Camera-type eye (tissue), 1 donor: ENCODE measurements around the gene RNASE11. TPM values are rescaled to one million over a fixed set of nuclear protein-coding genes. Genes with fewer than 3 reads are reported as not detected.

Experiments used
- total RNA-seq: library from RNA; depleted of rRNA; stranded (reverse); fragments of >200 nt; gene quantifications from one replicate; pipeline ENCODE4 v1.2.3, GENCODE V29; 2014

RNASE11 gene
- total RNA-seq, result not detected

DNA sequence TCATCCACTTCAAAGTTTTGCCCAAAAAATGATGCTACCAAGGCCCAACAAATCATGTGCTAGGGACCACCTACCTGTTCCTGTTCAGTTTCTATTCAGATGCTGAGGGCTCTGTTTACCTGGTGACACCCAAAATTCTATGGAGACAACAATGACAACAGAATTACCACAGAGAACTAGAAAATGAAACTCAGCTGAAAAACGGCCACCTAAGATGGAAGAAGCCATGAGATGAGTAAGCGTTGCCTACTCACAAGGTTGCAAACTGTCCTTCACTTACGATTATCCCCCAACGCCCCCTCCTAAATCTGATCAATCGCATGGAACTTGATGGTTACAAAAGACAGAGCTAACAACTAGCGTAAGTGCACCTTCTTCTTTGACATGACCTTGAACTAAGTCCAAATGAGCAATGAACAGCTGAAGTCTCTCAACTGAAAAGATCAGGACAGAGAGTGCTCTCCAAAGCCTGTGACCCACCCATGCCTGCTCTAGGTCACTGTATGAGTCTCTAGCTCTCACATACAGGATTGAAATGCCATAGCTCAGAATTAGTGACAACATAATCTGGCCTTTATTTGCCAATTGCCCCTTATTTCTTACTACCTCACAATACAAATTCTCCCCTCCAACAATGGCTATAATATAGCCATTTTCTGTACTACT, at the start of gene RNASE11:
Gene RNASE11 (minus strand): TSS at position 513 of the 666 bp plus-strand sequence.

DNA sequence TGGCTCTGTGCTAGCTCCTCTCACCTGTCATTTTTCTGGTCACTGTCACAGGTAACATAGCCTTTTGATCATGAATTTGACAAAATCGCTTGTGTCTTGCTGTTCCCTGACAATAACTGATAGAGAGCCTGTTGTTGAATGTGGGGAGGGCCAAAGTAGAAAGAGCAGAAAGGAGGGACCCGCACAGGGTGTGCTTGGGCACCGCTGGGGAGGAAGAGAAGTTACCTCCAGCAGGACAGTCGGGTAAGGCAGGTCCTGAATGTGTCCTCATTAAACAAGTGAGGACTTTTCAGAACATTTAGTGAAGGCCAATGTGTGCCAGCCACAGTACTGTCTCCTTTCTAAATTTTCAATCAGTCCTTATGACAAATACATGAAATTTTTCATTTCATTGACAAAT, 3.4 kb upstream of the RNASE11 start, which contains the start of gene RNASE12:
Gene RNASE12 (minus strand): TSS at position 142 of the 400 bp plus-strand sequence. CDS start 653 bp downstream, outside the sequence.

DNA sequence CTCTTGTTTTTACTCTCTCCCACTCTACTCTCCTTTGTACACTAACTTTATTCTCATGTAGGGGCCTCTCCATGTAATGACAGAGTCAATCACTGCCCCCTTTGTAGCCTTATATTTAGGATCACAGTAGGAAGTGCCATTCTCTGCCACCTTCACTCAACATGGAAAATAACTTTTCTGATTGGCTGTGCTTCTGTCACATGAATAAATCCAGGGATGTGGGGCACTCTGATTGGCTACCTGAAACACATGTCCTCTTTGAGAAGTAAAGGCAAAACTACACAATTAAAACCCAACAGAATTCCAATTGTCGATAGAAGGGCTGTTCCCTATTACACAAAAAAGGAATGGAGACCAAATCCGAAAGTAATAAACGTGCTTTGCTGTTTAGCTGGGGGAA, 26.8 kb downstream of the RNASE11 start, which contains the start of gene RNASE9:
Gene RNASE9 (minus strand): TSS at position 87 of the 400 bp plus-strand sequence.

Other genes starting within 250 kb of the RNASE11 start
- 21.3 TPM for gene PARP2, start 244.4 kb downstream of the RNASE11 start, total RNA-seq
- gene TEP1, start 174.5 kb downstream of the RNASE11 start, total RNA-seq, result 13.4 TPM
- 0.99 TPM for gene KLHL33, start 151.8 kb downstream of the RNASE11 start, total RNA-seq
- 52.9 TPM for gene OSGEP, start 133.2 kb downstream of the RNASE11 start, total RNA-seq
- gene APEX1, start 132.8 kb downstream of the RNASE11 start, total RNA-seq, result 116 TPM
- 27.3 TPM for gene PIP4P1, start 126.6 kb downstream of the RNASE11 start, total RNA-seq
- 14.8 TPM for gene PNP, start 118.6 kb downstream of the RNASE11 start, total RNA-seq
- not detected for gene RNASE10, start 82.5 kb downstream of the RNASE11 start, total RNA-seq
- gene RNASE9, start 27.0 kb downstream of the RNASE11 start, total RNA-seq, result not detected
- not detected for gene RNASE12, start 3.4 kb upstream of the RNASE11 start, total RNA-seq
- gene OR6S1, start 53.7 kb upstream of the RNASE11 start, total RNA-seq, result not detected
- gene RNASE4, start 96.6 kb upstream of the RNASE11 start, total RNA-seq, result 27.0 TPM
- gene ANG, start 100.8 kb upstream of the RNASE11 start, total RNA-seq, result 5.1 TPM
- gene EDDM3A, start 157.9 kb upstream of the RNASE11 start, total RNA-seq, result not detected
- not detected for gene EDDM3B, start 180.4 kb upstream of the RNASE11 start, total RNA-seq
- 1.0 TPM for gene RNASE6, start 193.3 kb upstream of the RNASE11 start, total RNA-seq
- gene RNASE1, start 214.8 kb upstream of the RNASE11 start, total RNA-seq, result 65.1 TPM